HL-60 (cell line): ENCODE results near the gene CMIP.

Source experiments
- DNase-seq, 2 experiments: peaks; one replicate each; pipeline ENCODE4 v3.0.0-alpha.2; 2010 to 2020; ENCODE audit warnings: low read depth in 1 of 2, low spot score in 1 of 2
- H3K27ac ChIP-seq: fragments of 250-450 bp; sonication (Bioruptor Pico); replicated peaks from 2 replicates; pipeline ENCODE4 v1.5.1; 2020; ENCODE audit warnings: mild to moderate bottlenecking, moderate library complexity
- H3K27me3 ChIP-seq: fragments of 250-450 bp; sonication (Bioruptor Pico); 2 replicates; pipeline ENCODE4 v1.5.1; 2021; ENCODE audit warnings: mild to moderate bottlenecking, moderate library complexity; ENCODE audit not compliant: insufficient read depth, poor library complexity, severe bottlenecking
- H3K4me3 ChIP-seq: replicated peaks from 2 replicates; pipeline ENCODE4 v1.5.1; 2011; ENCODE audit warnings: mild to moderate bottlenecking, control low read depth, low read length; ENCODE audit not compliant: insufficient read depth
- CTCF ChIP-seq: IDR thresholded peaks from one replicate; pipeline ENCODE4 v1.5.1; 2011; ENCODE audit warnings: low read length, control low read depth, inconsistent platforms; ENCODE audit not compliant: insufficient read depth
- GABPA ChIP-seq: IDR thresholded peaks from 2 replicates; pipeline ENCODE4 v1.6.1; 2012; ENCODE audit warnings: low read depth
- POLR2AphosphoS5 ChIP-seq: IDR thresholded peaks from 2 replicates; pipeline ENCODE4 v1.6.1; 2012; ENCODE audit warnings: low read depth
- REST ChIP-seq: IDR thresholded peaks from 2 replicates; pipeline ENCODE4 v1.6.1; 2012; ENCODE audit warnings: low read depth; ENCODE audit not compliant: insufficient replicate concordance
- SPI1 ChIP-seq: IDR thresholded peaks from 2 replicates; pipeline ENCODE4 v1.6.1; 2012; ENCODE audit warnings: low read depth, mild to moderate bottlenecking, borderline replicate concordance

The CMIP gene

GRCh38 chr16:81659249-81659648, 214.6 kb downstream of the CMIP start:
- Histone ChIP-seq H3K4me3 (no peak overlapping the region), H3K27me3 (no peaks in the 10 kb centered on the region), H3K27ac (no peak overlapping the region)
- TF ChIP-seq GABPA (no peak), CTCF (no peak), POLR2AphosphoS5 (no peak), SPI1 (no peak), REST (no peak)
- no peak for DNase-seq

GRCh38 chr16:81661082-81661481, 216.5 kb downstream of the CMIP start:
- no peak overlapping the region for H3K27ac ChIP-seq
- no peak overlapping the region for H3K4me3 ChIP-seq
- no peak for DNase-seq
- no peaks in the 10 kb centered on the region for H3K27me3 ChIP-seq
- TF ChIP-seq CTCF: no peak
- no peak for TF ChIP-seq REST
- TF ChIP-seq GABPA: no peak
- TF ChIP-seq POLR2AphosphoS5: no peak
- TF ChIP-seq SPI1: no peak

- Histone ChIP-seq H3K27ac (no peak overlapping the region), H3K4me3 (no peak overlapping the region), H3K27me3 (no peaks in the 10 kb centered on the region)
- TF ChIP-seq GABPA (no peak), REST (no peak), CTCF (no peak), SPI1 (no peak), POLR2AphosphoS5 (no peak)
- DNase-seq: no peak
These were observed 219.5 kb downstream of the CMIP start for GRCh38 chr16:81664153-81664552.
